Calu3 (cell line): Measurements from ENCODE around the gene CYTH1. TPM values are rescaled to one million over a fixed set of nuclear protein-coding genes. Genes with fewer than 3 reads are reported as not detected.
A peak's percentile ranks its signal among the peaks of the same experiment; 100 is the strongest.

Experiments
- BruUV-seq: library from RNA; stranded (reverse); fragments of 400-500 nt; replicated peaks from 2 replicates; lab custom pipeline; 2021; lab: Mats Ljungman, UMichigan
- CTCF ChIA-PET: fragments of 300-600 bp; sonication (Branson Sonifier 250); formaldehyde crosslinking; loops from one replicate; lab custom pipeline; 2022; ENCODE audit warnings: antibody characterized with exemption; lab: Charles Lee
- DNase-seq: peaks from one replicate; pipeline ENCODE4 v3.0.0; 2022
- H3K27ac Mint-ChIP-seq: one replicate; pipeline ENCODE4 v1.8.0; 2022; ENCODE audit warnings: mixed read lengths; ENCODE audit not compliant: unreplicated experiment
- H3K27me3 Mint-ChIP-seq: one replicate; pipeline ENCODE4 v1.8.0; 2022; ENCODE audit warnings: mixed read lengths; ENCODE audit not compliant: unreplicated experiment
- H3K36me3 Mint-ChIP-seq: one replicate; pipeline ENCODE4 v1.8.0; 2022; ENCODE audit warnings: mild to moderate bottlenecking, moderate library complexity, mixed read lengths; ENCODE audit not compliant: insufficient read depth, unreplicated experiment
- H3K4me1 Mint-ChIP-seq: one replicate; pipeline ENCODE4 v1.8.0; 2022; ENCODE audit warnings: mild to moderate bottlenecking, low read depth, mixed read lengths; ENCODE audit not compliant: unreplicated experiment
- H3K4me3 Mint-ChIP-seq: one replicate; pipeline ENCODE4 v1.8.0; 2022; ENCODE audit warnings: mild to moderate bottlenecking, low read depth, moderate library complexity, mixed read lengths; ENCODE audit not compliant: unreplicated experiment
- H3K9me3 Mint-ChIP-seq: one replicate; pipeline ENCODE4 v1.8.0; 2022; ENCODE audit warnings: low read depth, mixed read lengths; ENCODE audit not compliant: unreplicated experiment
- CTCF ChIP-seq: fragments of 200-600 bp; IDR thresholded peaks from one replicate; pipeline ENCODE4 v1.8.0; 2022; ENCODE audit warnings: antibody characterized with exemption; ENCODE audit not compliant: unreplicated experiment
- intact Hi-C: fragments of 100-400 bp; cut with micrococcal nuclease; formaldehyde crosslinking; loops from one replicate; pipeline ENCODE4 v1.10.0; 2022; ENCODE audit not compliant: unreplicated experiment
- total RNA-seq: library from RNA; stranded (reverse); gene quantifications from 2 replicates; pipeline ENCODE4 v1.2.3, GENCODE V29; 2022

CYTH1 gene
- total RNA-seq, 1 experiment from 2014 or later: 40.5 TPM

- CTCF ChIA-PET: interaction anchor here (0.7 kb wide), 1 partner anchor 18 kb away, joined by 5 read pairs; no protein-coding TSS in a partner anchor
- no TSS peak for BruUV-seq
- no peak for TF ChIP-seq CTCF
- H3K27me3 Mint-ChIP-seq: no peaks in the 10 kb centered on the region
- intact Hi-C loops: no loop called here
- peaks cover 8% of the 10 kb centered on the region for H3K4me1 Mint-ChIP-seq
- H3K9me3 Mint-ChIP-seq: no peaks in the 10 kb centered on the region
- DNase-seq: no peak
- no peak overlapping the region for H3K4me3 Mint-ChIP-seq
- H3K36me3 Mint-ChIP-seq: peaks cover 44% of the 10 kb centered on the region
- H3K27ac Mint-ChIP-seq: no peak overlapping the region
Measured at GRCh38 chr17:78800132-78800931, 18.3 kb upstream of the CYTH1 start.

GRCh38 chr17:78798695-78799559 lies 16.9 kb upstream of the CYTH1 start:
- DNase-seq: no peak
- intact Hi-C loops: no loop called here
- Mint-ChIP-seq H3K4me3 (no peak overlapping the region), H3K36me3 (peaks cover 51% of the 10 kb centered on the region), H3K27me3 (no peaks in the 10 kb centered on the region), H3K27ac (no peak overlapping the region), H3K4me1 (peaks cover 8% of the 10 kb centered on the region), H3K9me3 (no peaks in the 10 kb centered on the region)
- peak; percentile 4 for TF ChIP-seq CTCF
- CTCF ChIA-PET: no interaction called here
- BruUV-seq: no TSS peak

GRCh38 chr17:78797691-78798585 lies 15.9 kb upstream of the CYTH1 start:
- no TSS peak for BruUV-seq
- Mint-ChIP-seq H3K27me3 (no peaks in the 10 kb centered on the region), H3K4me1 (peaks cover 8% of the 10 kb centered on the region), H3K4me3 (no peak overlapping the region), H3K9me3 (no peaks in the 10 kb centered on the region), H3K27ac (no peak overlapping the region), H3K36me3 (peaks cover 49% of the 10 kb centered on the region)
- intact Hi-C loops: no loop called here
- CTCF ChIA-PET: no interaction called here
- DNase-seq: no peak
- no peak for TF ChIP-seq CTCF

- Mint-ChIP-seq H3K27me3 (no peaks in the 10 kb centered on the region), H3K27ac (no peak overlapping the region), H3K9me3 (no peaks in the 10 kb centered on the region), H3K36me3 (peaks cover 49% of the 10 kb centered on the region), H3K4me3 (no peak overlapping the region), H3K4me1 (peaks cover 8% of the 10 kb centered on the region)
- TF ChIP-seq CTCF: no peak
- no peak for DNase-seq
- no TSS peak for BruUV-seq
- CTCF ChIA-PET: no interaction called here
- intact Hi-C loops: no loop called here
Measured at GRCh38 chr17:78797213-78797612, 15.1 kb upstream of the CYTH1 start.
